IMR-90 (cell line): ENCODE results near the gene ADCY1. TPM values are rescaled to one million over a fixed set of nuclear protein-coding genes. Genes with fewer than 3 reads are reported as not detected.

Source experiments
- ATAC-seq: fragments of 200-7000 bp; cut with Tn5 transposase; 2 replicates; pipeline ENCODE4 v1.9.1; 2020; ENCODE audit warnings: low read depth, mild to moderate bottlenecking, moderate library complexity
- BruUV-seq: library from RNA; stranded (reverse); fragments of 400-500 nt; replicated peaks from 2 replicates; lab custom pipeline; 2021; lab: Mats Ljungman, UMichigan
- CTCF ChIA-PET: fragments of 300-600 bp; formaldehyde crosslinking; extraction: SDS; loops from one replicate; lab custom pipeline; 2021; ENCODE audit warnings: antibody characterized with exemption; lab: Yijun Ruan, JAX
- POLR2A ChIA-PET: fragments of 300-600 bp; sonication (Branson Sonifier 250); formaldehyde crosslinking; loops from one replicate; lab custom pipeline; 2022; ENCODE audit warnings: antibody characterized with exemption; ENCODE audit not compliant: unreplicated experiment; lab: Charles Lee
- DNase-seq: peaks from one replicate; pipeline ENCODE4 v3.0.0; 2013
- H2AFZ ChIP-seq: replicated peaks from 2 replicates; pipeline ENCODE3; 2013; ENCODE audit warnings: low read length, mild to moderate bottlenecking; ENCODE audit not compliant: poor library complexity
- H2AK5ac ChIP-seq: 2 replicates; pipeline ENCODE4 v1.6.1; 2013; ENCODE audit warnings: low read depth, low read length, inconsistent platforms
- H2AK9ac ChIP-seq: replicated peaks from 2 replicates; pipeline ENCODE3; 2013; ENCODE audit warnings: mild to moderate bottlenecking, low read depth, low read length, moderate library complexity; ENCODE audit not compliant: poor library complexity
- H2BK120ac ChIP-seq: 2 replicates; pipeline ENCODE4 v1.6.1; 2013; ENCODE audit warnings: low read depth, low read length, inconsistent platforms
- H2BK15ac ChIP-seq: 3 replicates; pipeline ENCODE4 v1.6.1; 2013; ENCODE audit warnings: low read depth, low read length, inconsistent platforms
- H2BK20ac ChIP-seq: 2 replicates; pipeline ENCODE4 v1.6.1; 2013; ENCODE audit warnings: low read depth, mild to moderate bottlenecking, inconsistent platforms, low read length, moderate library complexity
- H2BK5ac ChIP-seq: 2 replicates; pipeline ENCODE4 v1.6.1; 2013; ENCODE audit warnings: mild to moderate bottlenecking, low read depth, low read length, inconsistent platforms; ENCODE audit not compliant: poor library complexity, severe bottlenecking
- H3K14ac ChIP-seq: replicated peaks from 2 replicates; pipeline ENCODE4 v1.6.1; 2013; ENCODE audit warnings: low read depth, low read length, inconsistent platforms
- H3K18ac ChIP-seq: 2 replicates; pipeline ENCODE4 v1.6.1; 2013; ENCODE audit warnings: low read depth, low read length, control low read depth
- H3K23ac ChIP-seq: 2 replicates; pipeline ENCODE4 v1.6.1; 2013; ENCODE audit warnings: low read depth, low read length, inconsistent platforms
- H3K27ac ChIP-seq: 2 replicates; pipeline ENCODE4 v1.5.1; 2013; ENCODE audit warnings: mild to moderate bottlenecking, control low read depth, low read length; ENCODE audit not compliant: insufficient read depth
- H3K27me3 ChIP-seq: 2 replicates; pipeline ENCODE4 v1.6.1; 2013; ENCODE audit warnings: low read length; ENCODE audit not compliant: control insufficient read depth, insufficient read depth
- H3K36me3 ChIP-seq: 2 replicates; pipeline ENCODE4 v1.6.1; 2013; ENCODE audit warnings: low read length, mixed read lengths; ENCODE audit not compliant: control insufficient read depth, insufficient read depth
- H3K4ac ChIP-seq: 2 replicates; pipeline ENCODE4 v1.6.1; 2013; ENCODE audit warnings: low read depth, low read length, inconsistent platforms
- H3K4me1 ChIP-seq: 2 replicates; pipeline ENCODE4 v1.6.1; 2013; ENCODE audit warnings: low read length, mixed read lengths; ENCODE audit not compliant: control insufficient read depth, insufficient read depth
- H3K4me2 ChIP-seq: 2 replicates; pipeline ENCODE4 v1.6.1; 2013; ENCODE audit warnings: low read depth, mild to moderate bottlenecking, control low read depth, low read length, moderate library complexity
- H3K4me3 ChIP-seq: 2 replicates; pipeline ENCODE4 v1.5.1; 2013; ENCODE audit warnings: low read depth, mild to moderate bottlenecking, control low read depth, low read length, moderate library complexity; ENCODE audit not compliant: insufficient read depth
- H3K56ac ChIP-seq: 2 replicates; pipeline ENCODE4 v1.6.1; 2013; ENCODE audit warnings: low read length, inconsistent platforms; ENCODE audit not compliant: insufficient read depth; ENCODE audit errors: extremely low read depth
- H3K79me1 ChIP-seq, 2 experiments: 2 replicates each; pipeline ENCODE4 v1.6.1; 2013; ENCODE audit warnings: low read length in 2 of 2, inconsistent platforms in 1 of 2, low read depth in 1 of 2
- H3K9ac ChIP-seq: 2 replicates; pipeline ENCODE4 v1.6.1; 2013; ENCODE audit warnings: low read depth, low read length, control low read depth
- H3K9me1 ChIP-seq: 2 replicates; pipeline ENCODE4 v1.6.1; 2013; ENCODE audit warnings: low read length, inconsistent platforms; ENCODE audit not compliant: insufficient read depth
- H3K9me3 ChIP-seq: 2 replicates; pipeline ENCODE4 v1.6.1; 2013; ENCODE audit warnings: low read length; ENCODE audit not compliant: control insufficient read depth, insufficient read depth
- H4K20me1 ChIP-seq: 2 replicates; pipeline ENCODE4 v1.6.1; 2013; ENCODE audit warnings: low read length, inconsistent platforms; ENCODE audit not compliant: insufficient read depth
- H4K5ac ChIP-seq: 2 replicates; pipeline ENCODE4 v1.6.1; 2013; ENCODE audit warnings: mild to moderate bottlenecking, low read depth, low read length, control low read depth
- H4K8ac ChIP-seq, 2 experiments: 2 replicates each; pipeline ENCODE4 v1.6.1; 2013; ENCODE audit warnings: low read depth in 2 of 2, low read length in 2 of 2, control low read depth in 1 of 2, inconsistent platforms in 1 of 2
- H4K91ac ChIP-seq: 2 replicates; pipeline ENCODE4 v1.6.1; 2013; ENCODE audit warnings: low read depth, low read length, inconsistent platforms; ENCODE audit not compliant: insufficient read depth
- BHLHE40 ChIP-seq: fragments of 150-350 bp; IDR thresholded peaks from 2 replicates; pipeline ENCODE4 v1.6.1; 2016; ENCODE audit warnings: mild to moderate bottlenecking, low read depth, low read length
- CEBPB ChIP-seq: IDR thresholded peaks from 2 replicates; pipeline ENCODE4 v1.6.1; 2012; ENCODE audit warnings: low read depth, low read length, improper control_type of control experiment
- CHD1 ChIP-seq: IDR thresholded peaks from 2 replicates; pipeline ENCODE4 v1.6.1; 2012; ENCODE audit warnings: low read depth, low read length, improper control_type of control experiment
- MAZ ChIP-seq: IDR thresholded peaks from 2 replicates; pipeline ENCODE4 v1.6.1; 2012; ENCODE audit warnings: low read depth, mild to moderate bottlenecking, low read length, improper control_type of control experiment, moderate library complexity, borderline replicate concordance
- MXI1 ChIP-seq: IDR thresholded peaks from 2 replicates; pipeline ENCODE4 v1.6.1; 2012; ENCODE audit warnings: low read depth, mild to moderate bottlenecking, low read length, moderate library complexity, borderline replicate concordance
- NFE2L2 ChIP-seq: fragments of 150-350 bp; IDR thresholded peaks from 2 replicates; pipeline ENCODE4 v1.6.1; 2016; ENCODE audit warnings: low read depth, mild to moderate bottlenecking, low read length
- POLR2A ChIP-seq: IDR thresholded peaks from 2 replicates; pipeline ENCODE4 v1.6.1; 2012; ENCODE audit warnings: mild to moderate bottlenecking, low read depth, low read length
- RAD21 ChIP-seq: IDR thresholded peaks from 2 replicates; pipeline ENCODE4 v1.6.1; 2012; ENCODE audit warnings: low read length, improper control_type of control experiment
- RCOR1 ChIP-seq: IDR thresholded peaks from 2 replicates; pipeline ENCODE4 v1.6.1; 2012; ENCODE audit warnings: mild to moderate bottlenecking, low read length, improper control_type of control experiment; ENCODE audit not compliant: insufficient replicate concordance
- RFX5 ChIP-seq: IDR thresholded peaks from 2 replicates; pipeline ENCODE4 v1.8.0; 2012; ENCODE audit warnings: low read depth, mild to moderate bottlenecking, low read length, moderate library complexity
- SMC3 ChIP-seq: fragments of 150-350 bp; IDR thresholded peaks from 2 replicates; pipeline ENCODE4 v1.6.1; 2016; ENCODE audit warnings: low read depth, mild to moderate bottlenecking, antibody characterized with exemption, low read length, moderate library complexity
- WGBS, 2 experiments: methylation state at CpG; one replicate each; pipeline versions ENCODE4 v1.1.5 to v1.1.7; 2013; ENCODE audit warnings: missing lambda C conversion rate in 2 of 2; ENCODE audit not compliant: insufficient read length in 1 of 2; ENCODE audit errors: extremely low coverage in 2 of 2; 5-methylcytosine and 5-hydroxymethylcytosine counted together
- dilution Hi-C: fragments of 300-500 bp; cut with HindIII; formaldehyde crosslinking; loops from one replicate; pipeline ENCODE4 v1.14.3; 2018; ENCODE audit warnings: low sequenced_read_pairs; ENCODE audit not compliant: unreplicated experiment
- in situ Hi-C: fragments of 300-500 bp; cut with MboI; formaldehyde crosslinking; loops from 3 replicates; pipeline ENCODE4 v1.14.3; 2019; ENCODE audit warnings: low sequenced_read_pairs, inconsistent platforms, mixed read lengths
- intact Hi-C: fragments of 100-400 bp; cut with micrococcal nuclease; formaldehyde crosslinking; loops from 2 replicates; pipeline ENCODE4 v1.10.0; 2022
- polyA plus RNA-seq, 3 experiments: library from polyadenylated mRNA; depleted of rRNA; stranded (reverse); fragments of >200 nt; gene quantifications; 2 replicates each; pipeline ENCODE4 v1.2.3, GENCODE V29; 2012; ENCODE audit warnings: low replicate concordance in 1 of 3
- total RNA-seq: library from RNA; depleted of rRNA; stranded (reverse); fragments of >200 nt; gene quantifications from 2 replicates; pipeline ENCODE4 v1.2.3, GENCODE V29; 2012
- TF ChIP-seq, protein P1 (sequence below): conservative IDR thresholded peaks from 2 replicates; pipeline ENCODE4 v1.5.1; 2012; ENCODE audit warnings: mild to moderate bottlenecking, low read depth, low read length, improper control_type of control experiment

The ADCY1 gene
- total and polyA plus RNA-seq, 2 of the 4 experiments (the other 2 are of a cell fraction): 0.18 to 0.24 TPM

DNA sequence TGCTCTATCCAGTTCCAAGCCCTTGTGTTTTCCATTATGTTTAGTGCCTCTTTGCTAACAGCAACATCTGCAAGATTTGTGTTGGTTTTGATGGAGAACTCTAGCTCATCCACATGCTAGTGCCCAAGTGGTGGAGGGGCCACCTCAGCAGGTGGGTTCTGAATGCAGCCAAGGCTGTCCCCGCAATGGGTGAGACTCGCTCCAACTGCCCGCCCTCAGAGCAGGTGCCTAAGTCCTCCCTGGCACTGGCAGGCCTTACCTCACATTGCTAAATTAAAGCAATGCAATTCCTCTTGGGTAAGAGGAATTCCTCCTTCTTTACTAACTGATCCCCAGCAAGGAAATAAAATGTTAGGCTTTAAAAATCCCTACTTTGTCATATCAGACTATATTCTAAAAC is 146.8 kb downstream of the ADCY1 start:
- BruUV-seq: no TSS peak
- in situ Hi-C loops (no loop called here), dilution Hi-C loops (no loop called here)

More for the DNA sequence above, 146.8 kb downstream of the ADCY1 start:
- no peak overlapping the region for H3K23ac ChIP-seq
- no peaks in the 10 kb centered on the region; the same call in 1 of the 2 replicates for H3K27me3 ChIP-seq
- H3K36me3 ChIP-seq: peaks cover 18% of the 10 kb centered on the region
- H2AFZ ChIP-seq: no peak overlapping the region
- H2BK5ac ChIP-seq: no peak overlapping the region
- H4K20me1 ChIP-seq: no peaks in the 10 kb centered on the region
- H2AK5ac ChIP-seq: no peak overlapping the region
- H3K56ac ChIP-seq: no peak overlapping the region
- POLR2A ChIA-PET: no interaction called here
- H3K4ac ChIP-seq: no peak overlapping the region
- H2BK15ac ChIP-seq: no peak overlapping the region
- H3K4me3 ChIP-seq: no peak overlapping the region
- no peaks in the 10 kb centered on the region for H3K9me3 ChIP-seq
- H3K9me1 ChIP-seq: no peaks in the 10 kb centered on the region
- H3K27ac ChIP-seq: no peak overlapping the region
- no peak overlapping the region for H3K14ac ChIP-seq
- WGBS, 2 experiments: no CpG with 5 or more reads among the region's 3 CpGs
- H4K8ac ChIP-seq: no peak overlapping the region
- no peak for TF ChIP-seq CEBPB
- TF ChIP-seq SMC3: no peak
- TF ChIP-seq MAZ: no peak
- no peak for TF ChIP-seq NFE2L2
- no peak for TF ChIP-seq POLR2A
- TF ChIP-seq RCOR1: no peak
- TF ChIP-seq, protein P1, sequence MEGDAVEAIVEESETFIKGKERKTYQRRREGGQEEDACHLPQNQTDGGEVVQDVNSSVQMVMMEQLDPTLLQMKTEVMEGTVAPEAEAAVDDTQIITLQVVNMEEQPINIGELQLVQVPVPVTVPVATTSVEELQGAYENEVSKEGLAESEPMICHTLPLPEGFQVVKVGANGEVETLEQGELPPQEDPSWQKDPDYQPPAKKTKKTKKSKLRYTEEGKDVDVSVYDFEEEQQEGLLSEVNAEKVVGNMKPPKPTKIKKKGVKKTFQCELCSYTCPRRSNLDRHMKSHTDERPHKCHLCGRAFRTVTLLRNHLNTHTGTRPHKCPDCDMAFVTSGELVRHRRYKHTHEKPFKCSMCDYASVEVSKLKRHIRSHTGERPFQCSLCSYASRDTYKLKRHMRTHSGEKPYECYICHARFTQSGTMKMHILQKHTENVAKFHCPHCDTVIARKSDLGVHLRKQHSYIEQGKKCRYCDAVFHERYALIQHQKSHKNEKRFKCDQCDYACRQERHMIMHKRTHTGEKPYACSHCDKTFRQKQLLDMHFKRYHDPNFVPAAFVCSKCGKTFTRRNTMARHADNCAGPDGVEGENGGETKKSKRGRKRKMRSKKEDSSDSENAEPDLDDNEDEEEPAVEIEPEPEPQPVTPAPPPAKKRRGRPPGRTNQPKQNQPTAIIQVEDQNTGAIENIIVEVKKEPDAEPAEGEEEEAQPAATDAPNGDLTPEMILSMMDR: no peak
- TF ChIP-seq BHLHE40: no peak
- no peak for TF ChIP-seq MXI1
- no peak for TF ChIP-seq RAD21
- TF ChIP-seq CHD1: no peak
- no peak for TF ChIP-seq RFX5
- no peak overlapping the region for H2BK20ac ChIP-seq
- H3K4me1 ChIP-seq: no peaks in the 10 kb centered on the region
- CTCF ChIA-PET: no interaction called here
- intact Hi-C loops: no loop called here
- no peak overlapping the region for H4K5ac ChIP-seq
- no peak overlapping the region for H4K91ac ChIP-seq
- H3K79me1 ChIP-seq: no peaks in the 10 kb centered on the region
- no peak for DNase-seq
- H3K4me2 ChIP-seq: no peak overlapping the region
- no peak overlapping the region for H2AK9ac ChIP-seq
- ATAC-seq: no peak
- no peak overlapping the region for H2BK120ac ChIP-seq
- H3K9ac ChIP-seq: no peak overlapping the region
- H3K18ac ChIP-seq: no peak overlapping the region
